Upper lobe of left lung (tissue), 4 donors: Measurements from ENCODE around the gene RAPGEF5.

Source experiments
- CTCF ChIP-seq, 6 experiments: fragments of 450-650 bp in 4 of 6; fragments of 200-600 bp in 2 of 6; sonication (generic) in 2 of 6; IDR thresholded peaks; one replicate each; pipeline ENCODE4 v1.5.1; 2016 to 2019; ENCODE audit warnings: antibody characterized with exemption in 6 of 6
- POLR2A ChIP-seq, 4 donors: fragments of 450-650 bp; IDR thresholded peaks; one replicate each; pipeline ENCODE4 v1.5.1; 2016 to 2017; ENCODE audit warnings: antibody characterized with exemption in 4 of 4, mild to moderate bottlenecking in 2 of 4
- POLR2AphosphoS5 ChIP-seq, 2 donors: sonication (generic); formaldehyde crosslinking; IDR thresholded peaks; one replicate each; pipeline ENCODE4 v1.5.1; 2017; ENCODE audit warnings: antibody characterized with exemption in 2 of 2

GRCh38 chr7:22231806-22232205, 125.1 kb downstream of the RAPGEF5 start:
- TF ChIP-seq POLR2A (IDR thresholded peaks at IDR 0.05) (no peak), POLR2AphosphoS5 (IDR thresholded peaks at IDR 0.05) (no peak), CTCF (IDR thresholded peaks at IDR 0.05) (no peak)
